Measurements from ENCODE around the gene SIGLEC5. TPM values are rescaled to one million over a fixed set of nuclear protein-coding genes. Genes with fewer than 3 reads are reported as not detected.

Gene SIGLEC5
- total RNA-seq, 4 donors from 2014 or later = 0.41 to 6.8 (median 0.85) TPM; not detected in 1

DNA sequence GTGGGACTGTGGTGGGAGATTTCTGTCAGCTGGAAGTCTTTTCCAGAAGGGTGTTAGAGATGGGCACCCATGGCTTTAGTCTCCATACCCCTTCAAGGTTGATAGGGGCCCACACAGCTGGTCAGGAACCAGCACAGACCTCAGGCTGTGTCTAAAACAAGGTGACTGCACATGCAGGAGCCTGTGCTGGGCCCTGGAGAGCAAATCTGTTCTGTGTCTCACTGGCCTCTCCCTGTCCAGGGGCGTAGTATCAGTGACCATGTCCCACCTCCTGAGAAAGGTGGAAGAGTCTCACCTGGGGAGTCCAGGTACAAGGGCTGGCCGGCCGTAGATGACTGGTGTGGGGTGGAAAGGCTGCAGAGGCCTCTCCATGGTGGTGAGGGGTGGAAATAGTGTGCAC, 39.8 kb downstream of the SIGLEC5 start:
- Histone ChIP-seq H3K36me3 (no peaks in the 10 kb centered on the region), H3K27me3 (no peaks in the 10 kb centered on the region), H3K27ac (no peak overlapping the region), H3K9me3 (peaks cover 0 to 15% of the 10 kb centered on the region in 2 donors), H3K4me1 (peaks cover 0 to 8% of the 10 kb centered on the region in 2 donors), H3K4me3 (no peak overlapping the region)
- no peak for DNase-seq
- no peak for TF ChIP-seq POLR2A (IDR thresholded peaks at IDR 0.05)
- TF ChIP-seq, protein P1, sequence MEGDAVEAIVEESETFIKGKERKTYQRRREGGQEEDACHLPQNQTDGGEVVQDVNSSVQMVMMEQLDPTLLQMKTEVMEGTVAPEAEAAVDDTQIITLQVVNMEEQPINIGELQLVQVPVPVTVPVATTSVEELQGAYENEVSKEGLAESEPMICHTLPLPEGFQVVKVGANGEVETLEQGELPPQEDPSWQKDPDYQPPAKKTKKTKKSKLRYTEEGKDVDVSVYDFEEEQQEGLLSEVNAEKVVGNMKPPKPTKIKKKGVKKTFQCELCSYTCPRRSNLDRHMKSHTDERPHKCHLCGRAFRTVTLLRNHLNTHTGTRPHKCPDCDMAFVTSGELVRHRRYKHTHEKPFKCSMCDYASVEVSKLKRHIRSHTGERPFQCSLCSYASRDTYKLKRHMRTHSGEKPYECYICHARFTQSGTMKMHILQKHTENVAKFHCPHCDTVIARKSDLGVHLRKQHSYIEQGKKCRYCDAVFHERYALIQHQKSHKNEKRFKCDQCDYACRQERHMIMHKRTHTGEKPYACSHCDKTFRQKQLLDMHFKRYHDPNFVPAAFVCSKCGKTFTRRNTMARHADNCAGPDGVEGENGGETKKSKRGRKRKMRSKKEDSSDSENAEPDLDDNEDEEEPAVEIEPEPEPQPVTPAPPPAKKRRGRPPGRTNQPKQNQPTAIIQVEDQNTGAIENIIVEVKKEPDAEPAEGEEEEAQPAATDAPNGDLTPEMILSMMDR (IDR thresholded peaks at IDR 0.05) = no peak
- intact Hi-C loops (cut with DNase I; ENCODE audit: low total_unique reads) = loop anchor here (10.0 kb wide), 1 partner anchor 476 kb away; no protein-coding TSS in a partner anchor

DNA sequence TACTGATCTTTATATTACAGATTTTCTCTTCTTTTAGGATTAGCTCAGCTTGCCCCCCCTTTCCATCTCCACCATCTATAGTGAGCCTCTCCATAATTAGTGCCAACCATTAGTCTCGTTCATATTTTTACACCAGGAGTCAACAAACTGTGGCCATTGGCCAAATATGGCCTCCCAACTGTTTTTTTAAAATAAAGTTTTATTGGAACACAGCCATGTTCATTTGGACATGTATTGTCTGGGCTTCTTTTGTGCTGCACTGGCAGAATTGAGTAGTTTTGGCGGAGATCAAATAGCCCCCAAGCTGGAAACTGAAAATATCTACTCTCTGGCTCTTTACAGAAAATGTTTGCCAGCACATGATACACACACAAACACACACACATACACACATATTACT, 40.7 kb downstream of the SIGLEC5 start:
- intact Hi-C loops (cut with DNase I; ENCODE audit: low total_unique reads) = no loop called here
- no peak overlapping the region for H3K27ac ChIP-seq
- H3K4me1 ChIP-seq = peaks cover 0 to 8% of the 10 kb centered on the region in 2 donors
- no peak for TF ChIP-seq POLR2A (IDR thresholded peaks at IDR 0.05)
- TF ChIP-seq, protein P1 (IDR thresholded peaks at IDR 0.05) = no peak
- no peaks in the 10 kb centered on the region for H3K27me3 ChIP-seq
- H3K4me3 ChIP-seq = no peak overlapping the region
- H3K36me3 ChIP-seq = no peaks in the 10 kb centered on the region
- no peak for DNase-seq
- H3K9me3 ChIP-seq = peaks cover 0 to 15% of the 10 kb centered on the region in 2 donors

DNA sequence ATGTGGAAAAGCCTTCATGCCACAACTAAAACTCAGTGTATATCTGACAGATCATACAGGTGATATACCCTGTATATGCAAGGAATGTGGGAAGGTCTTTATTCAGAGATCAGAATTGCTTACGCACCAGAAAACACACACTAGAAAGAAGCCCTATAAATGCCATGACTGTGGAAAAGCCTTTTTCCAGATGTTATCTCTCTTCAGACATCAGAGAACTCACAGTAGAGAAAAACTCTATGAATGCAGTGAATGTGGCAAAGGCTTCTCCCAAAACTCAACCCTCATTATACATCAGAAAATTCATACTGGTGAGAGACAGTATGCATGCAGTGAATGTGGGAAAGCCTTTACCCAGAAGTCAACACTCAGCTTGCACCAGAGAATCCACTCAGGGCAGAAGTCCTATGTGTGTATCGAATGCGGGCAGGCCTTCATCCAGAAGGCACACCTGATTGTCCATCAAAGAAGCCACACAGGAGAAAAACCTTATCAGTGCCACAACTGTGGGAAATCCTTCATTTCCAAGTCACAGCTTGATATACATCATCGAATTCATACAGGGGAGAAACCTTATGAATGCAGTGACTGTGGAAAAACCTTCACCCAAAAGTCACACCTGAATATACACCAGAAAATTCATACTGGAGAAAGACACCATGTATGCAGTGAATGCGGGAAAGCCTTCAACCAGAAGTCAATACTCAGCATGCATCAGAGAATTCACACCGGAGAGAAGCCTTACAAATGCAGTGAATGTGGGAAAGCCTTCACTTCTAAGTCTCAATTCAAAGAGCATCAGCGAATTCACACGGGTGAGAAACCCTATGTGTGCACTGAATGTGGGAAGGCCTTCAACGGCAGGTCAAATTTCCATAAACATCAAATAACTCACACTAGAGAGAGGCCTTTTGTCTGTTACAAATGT, 42.7 kb downstream of the SIGLEC5 start:
- Histone ChIP-seq H3K27me3 (no peaks in the 10 kb centered on the region), H3K4me3 (no peak overlapping the region), H3K9me3 (peaks cover 0 to 15% of the 10 kb centered on the region in 2 donors), H3K27ac (no peak overlapping the region), H3K4me1 (no peaks in the 10 kb centered on the region), H3K36me3 (no peaks in the 10 kb centered on the region)
- intact Hi-C loops (cut with DNase I; ENCODE audit: low total_unique reads) = no loop called here
- TF ChIP-seq, protein P1 (IDR thresholded peaks at IDR 0.05) = no peak
- TF ChIP-seq POLR2A (IDR thresholded peaks at IDR 0.05) = no peak
- no peak for DNase-seq

DNA sequence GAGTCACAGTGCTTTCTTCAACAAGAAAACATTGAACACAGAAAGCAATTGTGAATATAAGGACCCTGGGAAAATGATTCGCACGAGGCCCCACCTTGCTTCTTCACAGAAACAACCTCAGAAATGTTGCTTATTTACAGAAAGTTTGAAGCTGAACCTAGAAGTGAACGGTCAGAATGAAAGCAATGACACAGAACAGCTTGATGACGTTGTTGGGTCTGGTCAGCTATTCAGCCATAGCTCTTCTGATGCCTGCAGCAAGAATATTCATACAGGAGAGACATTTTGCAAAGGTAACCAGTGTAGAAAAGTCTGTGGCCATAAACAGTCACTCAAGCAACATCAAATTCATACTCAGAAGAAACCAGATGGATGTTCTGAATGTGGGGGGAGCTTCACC, 43.4 kb downstream of the SIGLEC5 start:
- H3K27me3 ChIP-seq = no peaks in the 10 kb centered on the region
- no peak overlapping the region for H3K4me3 ChIP-seq
- H3K9me3 ChIP-seq = peaks cover 0 to 15% of the 10 kb centered on the region in 2 donors
- DNase-seq = no peak
- no peaks in the 10 kb centered on the region for H3K4me1 ChIP-seq
- intact Hi-C loops (cut with DNase I; ENCODE audit: low total_unique reads) = no loop called here
- H3K27ac ChIP-seq = no peak overlapping the region
- TF ChIP-seq, protein P1 (IDR thresholded peaks at IDR 0.05) = no peak
- TF ChIP-seq POLR2A (IDR thresholded peaks at IDR 0.05) = no peak
- H3K36me3 ChIP-seq = no peaks in the 10 kb centered on the region

DNA sequence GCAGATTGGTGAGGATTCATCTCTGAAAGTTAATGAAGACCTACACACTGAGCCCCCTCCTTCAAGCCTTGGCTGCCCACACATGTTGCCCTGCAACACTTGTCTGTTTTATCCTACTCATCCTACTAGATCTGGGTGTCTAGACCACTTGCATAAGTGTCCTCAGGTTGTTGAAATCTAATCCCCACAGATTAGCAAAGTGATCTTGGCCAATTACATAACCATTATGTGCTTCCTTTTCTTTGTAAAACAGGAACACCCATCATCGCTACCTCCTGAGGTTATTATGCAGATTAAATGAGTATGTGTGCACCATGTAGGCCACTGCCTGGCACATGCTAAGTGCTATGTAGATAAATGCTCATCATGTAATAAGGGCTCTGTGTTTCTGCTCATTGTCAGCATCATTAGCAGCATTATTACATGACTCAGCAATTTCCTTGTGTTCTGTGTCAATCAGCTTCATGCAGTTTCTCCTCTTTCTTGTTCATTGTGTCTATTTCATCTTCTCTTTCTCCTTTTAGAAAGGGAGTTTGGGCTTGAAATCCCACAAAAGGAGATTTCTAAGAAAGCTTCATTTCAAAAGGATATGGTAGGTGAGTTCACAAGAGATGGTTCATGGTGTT, 44.0 kb downstream of the SIGLEC5 start:
- TF ChIP-seq, protein P1 (IDR thresholded peaks at IDR 0.05) = no peak
- no peak for TF ChIP-seq POLR2A (IDR thresholded peaks at IDR 0.05)
- no peak for DNase-seq
- Histone ChIP-seq H3K9me3 (peaks cover 0 to 15% of the 10 kb centered on the region in 2 donors), H3K4me3 (no peak overlapping the region), H3K36me3 (no peaks in the 10 kb centered on the region), H3K27ac (no peak overlapping the region), H3K4me1 (no peaks in the 10 kb centered on the region), H3K27me3 (no peaks in the 10 kb centered on the region)
- intact Hi-C loops (cut with DNase I; ENCODE audit: low total_unique reads) = no loop called here

Measured in uterus (tissue), 4 donors.